ENCODE measurements around the gene ELAVL1.

Gene ELAVL1

GRCh38 chr19:7912697-7913564 is 92.5 kb downstream of the ELAVL1 start:
- Histone ChIP-seq H3K27me3 (ENCODE audit: control insufficient read depth, insufficient read depth, low read length) (peaks cover 23% of the 10 kb centered on the region), H3K9ac (ENCODE audit: low read length) (no peak overlapping the region), H3K36me3 (ENCODE audit: control insufficient read depth, insufficient read depth, low read length) (peaks cover 15% of the 10 kb centered on the region), H3K4me1 (ENCODE audit: control insufficient read depth, insufficient read depth, low read length) (no peaks in the 10 kb centered on the region), H3K4me3 (ENCODE audit: low read length) (no peak overlapping the region), H3K27ac (ENCODE audit: low read depth, low read length) (no peak overlapping the region)

GRCh38 chr19:7912144-7912696 is 93.2 kb downstream of the ELAVL1 start:
- peaks cover 15% of the 10 kb centered on the region for H3K36me3 ChIP-seq (ENCODE audit: control insufficient read depth, insufficient read depth, low read length)
- H3K4me3 ChIP-seq (ENCODE audit: low read length) = no peak overlapping the region
- H3K4me1 ChIP-seq (ENCODE audit: control insufficient read depth, insufficient read depth, low read length) = no peaks in the 10 kb centered on the region
- no peak overlapping the region for H3K9ac ChIP-seq (ENCODE audit: low read length)
- H3K27me3 ChIP-seq (ENCODE audit: control insufficient read depth, insufficient read depth, low read length) = peaks cover 16% of the 10 kb centered on the region
- no peak overlapping the region for H3K27ac ChIP-seq (ENCODE audit: low read depth, low read length)

DNA sequence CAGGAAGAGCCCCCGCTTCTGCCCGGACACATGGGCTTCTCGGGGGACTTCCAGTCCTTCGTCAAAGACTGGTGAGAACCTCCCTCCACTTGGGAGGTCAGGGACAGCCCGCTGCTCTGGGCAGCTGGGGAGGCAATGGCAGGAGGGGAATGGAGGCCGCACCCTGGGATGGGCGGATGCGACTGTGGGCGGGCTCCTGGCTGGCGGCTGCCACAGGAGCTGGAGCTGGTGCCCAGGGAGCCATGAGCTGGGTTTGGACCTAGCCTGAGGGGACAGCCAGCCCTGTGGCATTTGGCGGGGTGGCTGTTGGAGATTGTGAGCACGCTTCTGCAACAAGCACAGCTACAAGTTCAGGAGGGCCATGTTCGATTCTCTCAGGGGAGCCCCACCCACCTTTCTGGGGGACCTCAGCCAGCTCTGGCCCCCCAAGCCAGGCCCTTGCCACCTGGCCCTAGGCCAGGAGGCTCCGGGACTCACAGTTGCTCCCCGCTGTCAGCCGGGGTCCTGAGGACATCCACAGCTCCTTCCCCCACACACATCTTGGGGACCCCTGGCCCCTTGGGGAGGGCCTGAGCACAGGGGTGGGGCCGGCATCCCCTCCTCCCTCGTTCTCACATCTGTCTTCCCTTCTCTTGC is 93.8 kb downstream of the ELAVL1 start:
- peaks cover 11% of the 10 kb centered on the region for H3K27me3 ChIP-seq (ENCODE audit: control insufficient read depth, insufficient read depth, low read length)
- H3K36me3 ChIP-seq (ENCODE audit: control insufficient read depth, insufficient read depth, low read length) = peaks cover 15% of the 10 kb centered on the region
- H3K9ac ChIP-seq (ENCODE audit: low read length) = no peak overlapping the region
- no peak overlapping the region for H3K4me3 ChIP-seq (ENCODE audit: low read length)
- H3K4me1 ChIP-seq (ENCODE audit: control insufficient read depth, insufficient read depth, low read length) = no peaks in the 10 kb centered on the region
- no peak overlapping the region for H3K27ac ChIP-seq (ENCODE audit: low read depth, low read length)

DNA sequence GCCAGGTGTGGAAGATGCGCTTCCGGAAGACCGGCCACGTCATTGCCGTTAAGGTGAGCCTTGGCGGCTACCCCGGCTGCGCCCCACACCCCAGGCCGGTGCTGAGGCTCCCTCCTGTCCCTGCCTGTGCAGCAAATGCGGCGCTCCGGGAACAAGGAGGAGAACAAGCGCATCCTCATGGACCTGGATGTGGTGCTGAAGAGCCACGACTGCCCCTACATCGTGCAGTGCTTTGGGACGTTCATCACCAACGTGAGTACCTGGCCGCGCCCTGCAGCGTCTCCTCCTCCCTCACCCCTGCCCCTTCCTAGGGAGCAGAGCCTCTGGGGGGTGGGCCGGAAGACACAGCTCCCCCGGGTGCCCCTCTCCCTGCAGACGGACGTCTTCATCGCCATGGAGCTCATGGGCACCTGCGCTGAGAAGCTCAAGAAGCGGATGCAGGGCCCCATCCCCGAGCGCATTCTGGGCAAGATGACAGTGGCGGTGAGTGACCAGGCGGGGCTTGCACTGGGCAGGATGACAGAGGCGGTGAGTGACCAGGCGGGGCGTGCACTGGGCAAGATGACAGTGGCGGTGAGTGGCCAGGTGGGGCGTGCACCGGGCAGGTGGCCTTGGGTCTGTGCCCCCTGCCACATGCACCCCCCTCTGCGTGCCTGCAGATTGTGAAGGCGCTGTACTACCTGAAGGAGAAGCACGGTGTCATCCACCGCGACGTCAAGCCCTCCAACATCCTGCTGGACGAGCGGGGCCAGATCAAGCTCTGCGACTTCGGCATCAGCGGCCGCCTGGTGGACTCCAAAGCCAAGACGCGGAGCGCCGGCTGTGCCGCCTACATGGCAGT is 94.9 kb downstream of the ELAVL1 start:
- Histone ChIP-seq H3K9ac (ENCODE audit: low read length) (no peak overlapping the region), H3K27ac (ENCODE audit: low read depth, low read length) (no peak overlapping the region), H3K27me3 (ENCODE audit: control insufficient read depth, insufficient read depth, low read length) (peaks cover 6% of the 10 kb centered on the region), H3K36me3 (ENCODE audit: control insufficient read depth, insufficient read depth, low read length) (peaks cover 15% of the 10 kb centered on the region), H3K4me1 (ENCODE audit: control insufficient read depth, insufficient read depth, low read length) (no peaks in the 10 kb centered on the region), H3K4me3 (ENCODE audit: low read length) (no peak overlapping the region)

DNA sequence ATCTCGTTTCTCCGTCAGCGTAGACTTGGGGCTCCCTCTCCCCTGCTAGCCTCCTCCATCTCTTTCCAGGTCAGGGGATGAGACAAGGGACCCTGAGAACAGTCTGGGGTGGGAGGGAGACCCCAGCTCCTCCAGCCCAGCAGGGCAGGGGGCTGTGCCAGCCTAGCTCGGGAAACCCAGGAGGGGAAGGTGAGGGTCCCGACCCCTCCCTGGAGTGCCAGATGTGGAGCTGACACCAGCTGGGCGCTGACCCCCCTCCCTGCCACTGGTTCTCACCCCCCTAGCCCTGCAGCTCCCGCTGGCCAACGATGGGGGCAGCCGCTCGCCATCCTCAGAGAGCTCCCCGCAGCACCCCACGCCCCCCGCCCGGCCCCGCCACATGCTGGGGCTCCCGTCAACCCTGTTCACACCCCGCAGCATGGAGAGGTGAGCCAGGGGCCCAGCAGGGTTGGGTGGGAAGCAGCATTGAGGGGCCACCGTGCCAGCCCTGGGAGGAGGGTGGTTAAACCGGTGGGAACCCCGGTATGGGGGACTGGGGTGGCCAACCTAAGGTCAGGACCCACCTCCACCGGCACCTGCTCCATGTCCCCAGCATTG is 95.9 kb downstream of the ELAVL1 start:
- peaks cover 9% of the 10 kb centered on the region for H3K4me1 ChIP-seq (ENCODE audit: control insufficient read depth, insufficient read depth, low read length)
- H3K9ac ChIP-seq (ENCODE audit: low read length) = no peak overlapping the region
- H3K4me3 ChIP-seq (ENCODE audit: low read length) = no peak overlapping the region
- H3K27me3 ChIP-seq (ENCODE audit: control insufficient read depth, insufficient read depth, low read length) = peaks cover 2% of the 10 kb centered on the region
- H3K36me3 ChIP-seq (ENCODE audit: control insufficient read depth, insufficient read depth, low read length) = peaks cover 15% of the 10 kb centered on the region
- no peak overlapping the region for H3K27ac ChIP-seq (ENCODE audit: low read depth, low read length)

DNA sequence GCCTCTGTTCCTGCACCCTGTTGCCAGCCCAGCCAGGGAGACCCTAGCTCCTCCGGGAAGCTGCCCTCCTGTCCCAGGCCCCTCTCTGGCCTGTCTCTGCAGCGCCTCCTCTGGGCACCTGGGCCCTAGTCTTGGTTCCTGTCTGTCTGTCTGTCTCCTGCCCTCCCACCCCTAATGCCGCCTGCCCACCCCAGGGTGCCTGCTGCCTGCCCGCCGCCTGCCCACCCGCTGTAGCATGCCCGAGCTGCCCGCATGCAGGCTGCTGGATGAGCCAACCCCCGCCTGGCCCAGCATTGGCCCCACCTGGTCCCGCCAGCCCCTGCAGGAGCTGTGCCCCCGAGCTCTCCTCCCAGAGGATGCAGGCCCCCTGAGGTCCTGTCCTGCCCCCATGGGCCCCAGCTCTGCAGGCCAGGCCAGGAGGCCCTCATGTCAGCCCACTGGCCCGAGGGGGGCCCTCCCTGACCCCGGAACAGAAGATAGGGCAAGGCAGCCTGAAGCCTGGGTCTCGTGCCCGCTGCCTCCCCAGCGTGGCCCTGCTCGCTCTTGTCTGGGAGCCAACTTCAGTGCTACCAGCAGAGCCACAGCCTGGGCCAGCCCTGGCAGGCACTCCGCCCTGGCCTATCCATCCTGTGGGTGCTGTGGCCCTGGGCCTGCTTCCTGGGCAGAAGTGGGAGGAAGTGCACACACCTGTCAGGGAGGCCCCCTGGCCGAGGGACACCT is 96.5 kb downstream of the ELAVL1 start:
- Histone ChIP-seq H3K36me3 (ENCODE audit: control insufficient read depth, insufficient read depth, low read length) (peaks cover 15% of the 10 kb centered on the region), H3K4me1 (ENCODE audit: control insufficient read depth, insufficient read depth, low read length) (peaks cover 10% of the 10 kb centered on the region), H3K4me3 (ENCODE audit: low read length) (no peak overlapping the region), H3K27me3 (ENCODE audit: control insufficient read depth, insufficient read depth, low read length) (peaks cover 2% of the 10 kb centered on the region), H3K27ac (ENCODE audit: low read depth, low read length) (no peak overlapping the region), H3K9ac (ENCODE audit: low read length) (no peak overlapping the region)
